ENCODE data around the gene NELFCD. TPM values are rescaled to one million over a fixed set of nuclear protein-coding genes. Genes with fewer than 3 reads are reported as not detected.
A peak's percentile ranks its signal among the peaks of the same experiment; 100 is the strongest.
"Not testable (repeated sequence)": the region's sequence is repeated elsewhere in the genome, so short reads cannot be mapped to it uniquely, and the experiment has no call there.

The NELFCD gene
- total RNA-seq (2014; rRNA removed; shearing (Covaris generic)) = 58.0 and 58.9 TPM in 2 replicates

- in situ Hi-C loops (cut with HindIII; ENCODE audit: low sequenced_read_pairs) = no loop called here
- DNase-seq (ENCODE audit: low spot score) = peak; percentile 79
Measured at GRCh38 chr20:58980711-58981627, at the start of gene NELFCD. Gene NELFCD, plus strand, starts transcription at chr20:58981256. Its CDS starts 54 bp downstream, at chr20:58981310.

- no peak for DNase-seq (ENCODE audit: low spot score)
- in situ Hi-C loops (cut with HindIII; ENCODE audit: low sequenced_read_pairs) = no loop called here
Measured at GRCh38 chr20:58932170-58932569, 48.9 kb upstream of the NELFCD start.

GRCh38 chr20:58938078-58938477 is 43.0 kb upstream of the NELFCD start:
- in situ Hi-C loops (cut with HindIII; ENCODE audit: low sequenced_read_pairs) = no loop called here

GRCh38 chr20:58938541-58938940 is 42.5 kb upstream of the NELFCD start:
- in situ Hi-C loops (cut with HindIII; ENCODE audit: low sequenced_read_pairs) = no loop called here

More at GRCh38 chr20:58938078-58938477, 43.0 kb upstream of the NELFCD start:
- DNase-seq (ENCODE audit: low spot score) = no peak

GRCh38 chr20:58941471-58941870 is 39.6 kb upstream of the NELFCD start:
- in situ Hi-C loops (cut with HindIII; ENCODE audit: low sequenced_read_pairs) = no loop called here
- DNase-seq (ENCODE audit: low spot score) = no peak

More at GRCh38 chr20:58938541-58938940, 42.5 kb upstream of the NELFCD start:
- no peak for DNase-seq (ENCODE audit: low spot score)

- in situ Hi-C loops (cut with HindIII; ENCODE audit: low sequenced_read_pairs) = no loop called here
- no peak for DNase-seq (ENCODE audit: low spot score)
Measured at GRCh38 chr20:58942549-58942948, 38.5 kb upstream of the NELFCD start.

GRCh38 chr20:58944610-58945009 is 36.4 kb upstream of the NELFCD start:
- DNase-seq (ENCODE audit: low spot score) = no peak
- in situ Hi-C loops (cut with HindIII; ENCODE audit: low sequenced_read_pairs) = no loop called here

GRCh38 chr20:58945965-58946631 is 35.0 kb upstream of the NELFCD start:
- no peak for DNase-seq (ENCODE audit: low spot score)
- in situ Hi-C loops (cut with HindIII; ENCODE audit: low sequenced_read_pairs) = no loop called here

GRCh38 chr20:58947797-58948388 is 33.2 kb upstream of the NELFCD start:
- in situ Hi-C loops (cut with HindIII; ENCODE audit: low sequenced_read_pairs); DNase-seq (ENCODE audit: low spot score): not testable (repeated sequence)

- in situ Hi-C loops (cut with HindIII; ENCODE audit: low sequenced_read_pairs) = no loop called here
- DNase-seq (ENCODE audit: low spot score) = no peak
Measured at GRCh38 chr20:58950603-58951002, 30.5 kb upstream of the NELFCD start.

- no peak for DNase-seq (ENCODE audit: low spot score)
- in situ Hi-C loops (cut with HindIII; ENCODE audit: low sequenced_read_pairs) = no loop called here
Measured at GRCh38 chr20:58953050-58953449, 28.0 kb upstream of the NELFCD start.

- DNase-seq (ENCODE audit: low spot score) = no peak
- in situ Hi-C loops (cut with HindIII; ENCODE audit: low sequenced_read_pairs) = no loop called here
Measured at GRCh38 chr20:58956078-58956477, 25.0 kb upstream of the NELFCD start.

GRCh38 chr20:58959652-58960051 is 21.4 kb upstream of the NELFCD start:
- in situ Hi-C loops (cut with HindIII; ENCODE audit: low sequenced_read_pairs) = no loop called here
- DNase-seq (ENCODE audit: low spot score) = no peak

GRCh38 chr20:58963060-58963584 is 17.9 kb upstream of the NELFCD start:
- DNase-seq (ENCODE audit: low spot score) = no peak
- in situ Hi-C loops (cut with HindIII; ENCODE audit: low sequenced_read_pairs) = no loop called here

- DNase-seq (ENCODE audit: low spot score); in situ Hi-C loops (cut with HindIII; ENCODE audit: low sequenced_read_pairs): not testable (repeated sequence)
Measured at GRCh38 chr20:58963922-58964321, 17.1 kb upstream of the NELFCD start.

- in situ Hi-C loops (cut with HindIII; ENCODE audit: low sequenced_read_pairs) = no loop called here
- DNase-seq (ENCODE audit: low spot score) = no peak
Measured at GRCh38 chr20:58965270-58966064, 15.6 kb upstream of the NELFCD start.

GRCh38 chr20:58967652-58968429 is 13.2 kb upstream of the NELFCD start:
- in situ Hi-C loops (cut with HindIII; ENCODE audit: low sequenced_read_pairs) = no loop called here
- no peak for DNase-seq (ENCODE audit: low spot score)

- no peak for DNase-seq (ENCODE audit: low spot score)
- in situ Hi-C loops (cut with HindIII; ENCODE audit: low sequenced_read_pairs) = no loop called here
Measured at GRCh38 chr20:58969439-58969838, 11.6 kb upstream of the NELFCD start.

Measured in G401 (cell line).